K562 (cell line): Measurements from ENCODE around the gene AIF1L. TPM values are rescaled to one million over a fixed set of nuclear protein-coding genes. Genes with fewer than 3 reads are reported as not detected.

Experiments used
- ATAC-seq: fragments of 200-7000 bp; cut with Tn5 transposase; 3 replicates; pipeline ENCODE4 v1.9.1; 2020; ENCODE audit warnings: moderate library complexity
- BruUV-seq: library from RNA; stranded (reverse); fragments of 400-500 nt; replicated peaks from 2 replicates; lab custom pipeline; 2021; lab: Mats Ljungman, UMichigan
- CTCF ChIA-PET: fragments of 300-600 bp; formaldehyde crosslinking; extraction: SDS; loops from one replicate; lab custom pipeline; 2021; ENCODE audit warnings: low intra/inter-chr PET ratio; lab: Yijun Ruan, JAX
- POLR2A ChIA-PET: fragments of 300-600, 350-650 bp; sonication (Branson Sonifier 250); formaldehyde crosslinking; extraction: SDS; loops from one replicate; lab custom pipeline; 2021; ENCODE audit warnings: antibody characterized with exemption, inconsistent platforms; lab: Yijun Ruan, JAX
- DNase-seq, 4 experiments: peaks; one replicate each; pipeline versions ENCODE4 v3.0.0 to v3.0.0-alpha.2; 2011 to 2018; ENCODE audit warnings: low spot score in 3 of 4, mixed read lengths in 3 of 4; ENCODE audit errors: extremely low read depth in 1 of 4
- FAIRE-seq: peaks from 2 replicates; lab custom pipeline; 2011; peaks lifted over from hg19 to GRCh38; lab: Jason Lieb, UNC
- H2AFZ ChIP-seq: 2 replicates; pipeline ENCODE4 v1.6.0; 2011; ENCODE audit warnings: low read depth, low read length, control low read depth, inconsistent platforms
- H3K27ac ChIP-seq: fragments of 200-600 bp; 3 replicates; pipeline ENCODE4 v1.8.0; 2011; ENCODE audit warnings: low read depth, mild to moderate bottlenecking, control low read depth, inconsistent platforms, low read length, moderate library complexity, mixed read lengths; ENCODE audit errors: extremely low read depth
- H3K27me3 ChIP-seq, 2 experiments: fragments of 300-600 bp in 1 of 2; 2 replicates in 1 of 2; 3 replicates in 1 of 2; pipeline versions ENCODE4 v1.6.0 to v1.8.0; 2011; ENCODE audit warnings: inconsistent platforms in 2 of 2, low read length in 2 of 2, mild to moderate bottlenecking in 1 of 2, mixed read lengths in 1 of 2, moderate library complexity in 1 of 2; ENCODE audit not compliant: control insufficient read depth in 2 of 2, insufficient read depth in 2 of 2
- H3K36me3 ChIP-seq: fragments of 300-600 bp; 3 replicates; pipeline ENCODE4 v1.8.0; 2011; ENCODE audit warnings: mild to moderate bottlenecking, low read length, inconsistent platforms; ENCODE audit not compliant: control insufficient read depth, insufficient read depth
- H3K4me1 ChIP-seq, 2 experiments: fragments of 200-600 bp in 1 of 2; replicated peaks in 1 of 2; 2 replicates in 1 of 2; 3 replicates in 1 of 2; pipeline versions ENCODE4 v1.5.1 to v1.8.0; 2011; ENCODE audit warnings: inconsistent platforms in 2 of 2, low read length in 2 of 2, mild to moderate bottlenecking in 1 of 2, mixed read lengths in 1 of 2, moderate library complexity in 1 of 2; ENCODE audit not compliant: control insufficient read depth in 2 of 2, insufficient read depth in 2 of 2
- H3K4me2 ChIP-seq: 2 replicates; pipeline ENCODE4 v1.6.1; 2011; ENCODE audit warnings: low read length, control low read depth, inconsistent platforms, mixed read lengths; ENCODE audit not compliant: insufficient read depth
- H3K4me3 ChIP-seq: fragments of 200-600 bp; sonication (generic), shearing (Covaris generic); 2 replicates; pipeline ENCODE4 v1.5.1; 2016; ENCODE audit warnings: control low read depth, inconsistent platforms
- H3K79me2 ChIP-seq: fragments of 200-600 bp; 3 replicates; pipeline ENCODE4 v1.8.0; 2011; ENCODE audit warnings: low read length, inconsistent platforms; ENCODE audit not compliant: control insufficient read depth, insufficient read depth
- H3K9ac ChIP-seq, 2 experiments: 2 replicates each; pipeline versions ENCODE4 v1.6.0 to v1.6.1; 2011; ENCODE audit warnings: low read depth in 2 of 2, low read length in 2 of 2, control low read depth in 1 of 2, inconsistent platforms in 1 of 2, mild to moderate bottlenecking in 1 of 2, mixed read lengths in 1 of 2; ENCODE audit not compliant: insufficient read depth in 1 of 2
- H3K9me1 ChIP-seq: one replicate; pipeline ENCODE4 v1.6.0; 2011; ENCODE audit warnings: inconsistent platforms, mild to moderate bottlenecking, low read length, moderate library complexity; ENCODE audit not compliant: control insufficient read depth, insufficient read depth
- H3K9me3 ChIP-seq: replicated peaks from 2 replicates; pipeline ENCODE4 v1.5.1; 2011; ENCODE audit warnings: low read depth, low read length, inconsistent platforms; ENCODE audit not compliant: control insufficient read depth, insufficient read depth
- H4K20me1 ChIP-seq: replicated peaks from 2 replicates; pipeline ENCODE4 v1.6.1; 2011; ENCODE audit warnings: low read length, inconsistent platforms, mixed read lengths; ENCODE audit not compliant: control insufficient read depth, insufficient read depth
- HMGXB4 ChIP-seq: sonication (generic); formaldehyde crosslinking; IDR thresholded peaks from 2 replicates; pipeline ENCODE4 v1.8.1; 2023; ENCODE audit warnings: mild to moderate bottlenecking, missing genetic modification reagents
- NR2C1 ChIP-seq, 2 experiments: fragments of 450-650 bp; IDR thresholded peaks; 2 replicates each; pipeline ENCODE4 v1.6.1; 2017; ENCODE audit warnings: mild to moderate bottlenecking in 2 of 2, antibody characterized with exemption in 1 of 2, inconsistent platforms in 1 of 2, missing compliant biosample characterization in 1 of 2, missing genetic modification characterization in 1 of 2
- WGBS: fragments of 100-300 bp; shearing (Covaris generic); methylation state at CpG from one replicate; pipeline ENCODE4 v1.1.6; 2016; ENCODE audit warnings: low coverage, mixed read lengths; ENCODE audit not compliant: insufficient coverage; ENCODE audit errors: missing lambda C conversion rate; 5-methylcytosine and 5-hydroxymethylcytosine counted together
- in situ Hi-C: fragments of 300-500 bp; cut with MboI; formaldehyde crosslinking; loops from 4 replicates; pipeline ENCODE4 v1.15.0; 2018; ENCODE audit warnings: inconsistent platforms, mixed read lengths
- intact Hi-C: fragments of 100-400 bp; cut with micrococcal nuclease; formaldehyde crosslinking; loops from 2 replicates; pipeline ENCODE4 v1.14.2; 2022
- polyA plus RNA-seq, 8 experiments: library from polyadenylated mRNA; depleted of rRNA in 4 of 8; stranded (reverse) in 5 of 8; unstranded in 3 of 8; fragments of >200 nt; fragmentation: Nextera tagmentation in 2 of 8; fragmentation: Illumina TruSeq in 1 of 8; extraction: Ambion mirVana in 2 of 8; extraction: Trizol in 1 of 8; gene quantifications; 2 replicates each; pipeline versions ENCODE4 v1.2.1 to v1.2.3, GENCODE V29; 2011 to 2014; ENCODE audit warnings: inconsistent platforms in 1 of 8, missing spikeins in 1 of 8
- total RNA-seq, 7 experiments: library from RNA; depleted of rRNA in 6 of 7; stranded (reverse); fragments of >200 nt in 6 of 7; fragmentation: Illumina TruSeq in 2 of 7; extraction: Trizol in 2 of 7; gene quantifications; 2 replicates each; pipeline versions ENCODE4 v1.2.1 to v1.2.3, GENCODE V29; 2011 to 2021; ENCODE audit warnings: low replicate concordance in 1 of 7
- TF ChIP-seq, protein P1 (sequence below), 3 experiments: fragments of 200-800 bp in 1 of 3; sonication (Bioruptor generic) in 1 of 3; sonication (generic) in 1 of 3; formaldehyde crosslinking in 1 of 3; IDR thresholded peaks; 2 replicates each; pipeline versions ENCODE4 v1.6.1 to v1.8.0; 2016 to 2022; ENCODE audit warnings: mild to moderate bottlenecking in 2 of 3, missing compliant biosample characterization in 2 of 3, missing genetic modification characterization in 2 of 3, missing genetic modification reagents in 1 of 3

Gene AIF1L
- total and polyA plus RNA-seq, 9 of the 15 experiments (the other 6 are each of a cell fraction or from before 2014, with no cell fraction given) = 0.34 to 9.1 (median 1.3) TPM

DNA sequence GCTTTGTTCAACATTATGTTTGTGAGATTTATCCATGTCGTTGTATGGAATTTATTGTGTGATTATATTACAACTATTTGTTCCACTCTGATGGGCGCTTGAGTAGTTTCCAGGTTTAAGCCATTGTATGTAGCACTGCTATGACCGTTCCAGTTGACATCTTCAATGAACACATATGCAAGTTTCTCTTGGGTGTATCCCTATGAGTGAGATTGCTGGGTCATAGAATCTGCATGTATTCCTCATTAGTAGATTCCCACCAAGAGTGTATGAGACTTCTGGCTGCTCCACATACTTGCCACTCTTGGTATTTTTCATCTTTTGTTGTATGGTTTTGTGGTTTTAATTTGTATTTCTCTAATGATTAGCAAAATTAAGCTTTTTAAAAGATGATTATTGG, 51.9 kb downstream of the AIF1L start (continued):
- TF ChIP-seq, protein P1, sequence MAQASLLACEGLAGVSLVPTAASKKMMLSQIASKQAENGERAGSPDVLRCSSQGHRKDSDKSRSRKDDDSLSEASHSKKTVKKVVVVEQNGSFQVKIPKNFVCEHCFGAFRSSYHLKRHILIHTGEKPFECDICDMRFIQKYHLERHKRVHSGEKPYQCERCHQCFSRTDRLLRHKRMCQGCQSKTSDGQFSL (CRISPR knock-in tag; IDR thresholded peaks at IDR 0.05) = no peak
- TF ChIP-seq, protein P1 (tag; IDR thresholded peaks at IDR 0.05) = no peak

DNA sequence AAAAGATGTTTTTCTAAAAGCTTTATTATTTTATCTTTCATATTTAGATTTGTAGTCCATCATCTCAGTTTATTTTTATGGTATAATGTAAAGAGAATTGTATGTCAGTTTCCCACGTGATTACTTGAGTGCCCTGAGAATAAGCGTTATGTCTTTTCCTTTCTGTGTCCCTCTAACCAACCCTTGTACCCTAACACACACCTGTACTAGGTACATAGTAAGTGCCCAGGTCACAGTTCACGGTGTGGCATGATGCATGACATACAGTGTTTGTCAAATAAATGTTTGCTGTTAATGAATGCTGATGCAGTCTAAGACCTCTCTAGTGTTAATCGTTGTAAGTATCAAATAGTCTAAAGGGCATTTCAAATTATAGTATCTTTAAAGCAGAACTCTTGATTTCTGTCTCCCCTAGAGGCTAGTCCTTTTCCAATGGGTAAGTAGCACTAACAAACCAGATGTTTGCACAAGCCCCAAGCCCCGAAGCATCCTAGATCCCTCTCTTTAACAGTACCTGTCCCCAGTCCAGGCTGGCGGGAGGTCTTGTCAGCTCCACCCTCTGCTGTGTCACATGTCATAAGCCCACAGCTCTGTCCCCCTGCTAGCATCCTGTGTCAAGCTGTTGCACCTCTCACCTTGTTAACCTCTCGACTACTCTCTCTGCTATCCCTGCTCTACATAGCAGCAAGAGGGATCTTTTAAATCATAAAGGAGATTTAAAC, 52.8 kb downstream of the AIF1L start:
- H3K9me1 ChIP-seq = no peaks in the 10 kb centered on the region
- in situ Hi-C loops (no loop called here), intact Hi-C loops (no loop called here)
- H3K27ac ChIP-seq = no peak overlapping the region; the same call in 2 of the 3 replicates
- no peaks in the 10 kb centered on the region for H3K27me3 ChIP-seq
- no peak overlapping the region for H3K4me2 ChIP-seq
- no peaks in the 10 kb centered on the region for H3K4me1 ChIP-seq
- ChIA-PET POLR2A (interaction anchor here (1.3 to 22.5 kb wide), 7 partner anchors 5 to 86 kb away, joined by 3 to 583 read pairs (median 228); partner anchors contain the start of gene NUP214), CTCF (no interaction called here)
- 0 out of 3 replicates have a peak, but pooled peaks cover 2% of the 10 kb centered on the region for H3K79me2 ChIP-seq
- FAIRE-seq (no peak), ATAC-seq (peak; percentile 14), DNase-seq (peak in 3 of 4 experiments; percentile 67 to 82 (median 81))
- no peaks in the 10 kb centered on the region for H3K9me3 ChIP-seq
- no TSS peak for BruUV-seq
- TF ChIP-seq NR2C1 (IDR thresholded peaks at IDR 0.05) (no peak), NR2C1 (tag; IDR thresholded peaks at IDR 0.05) (no peak), HMGXB4 (CRISPR knock-in tag) (peak; percentile 43; the same call in 1 of the 2 replicates)
- no peak overlapping the region for H3K9ac ChIP-seq
- 91% methylated on average over 7 of the region's 7 CpGs for WGBS
- H3K36me3 ChIP-seq = peaks cover 99% of the 10 kb centered on the region
- peaks cover 8% of the 10 kb centered on the region; the same call in 1 of the 2 replicates for H4K20me1 ChIP-seq
- no peak overlapping the region for H2AFZ ChIP-seq
- H3K4me3 ChIP-seq = no peak overlapping the region
